Loucy (cell line): ENCODE measurements around the gene RHBDF2.
"Not testable (repeated sequence)": the region's sequence is repeated elsewhere in the genome, so short reads cannot be mapped to it uniquely, and the experiment has no call there.

Experiments used
- CTCF ChIP-seq: fragments of 200-600 bp; sonication (generic); conservative IDR thresholded peaks from 2 replicates; pipeline ENCODE4 v1.5.1; 2014; ENCODE audit warnings: mild to moderate bottlenecking, antibody characterized with exemption, low read length
- EZH2phosphoT487 ChIP-seq: fragments of 200-600 bp; IDR thresholded peaks from 2 replicates; pipeline ENCODE4 v1.6.1; 2018; ENCODE audit warnings: antibody characterized with exemption, mild to moderate bottlenecking, moderate library complexity, borderline replicate concordance

- not testable (repeated sequence) for TF ChIP-seq CTCF, EZH2phosphoT487
Measured at GRCh38 chr17:76514355-76514754, 13.1 kb upstream of the RHBDF2 start.
